DMS 273 (cell line): ENCODE data around the gene RNF31.

Experiments used
- DNase-seq: peaks from one replicate; lab custom pipeline; 2025; ENCODE audit not compliant: unreplicated experiment; lab: John Stamatoyannopoulos, UW

RNF31 gene

GRCh38 chr14:24181371-24182077 is 34.2 kb downstream of the RNF31 start:
- no peak for DNase-seq

DNA sequence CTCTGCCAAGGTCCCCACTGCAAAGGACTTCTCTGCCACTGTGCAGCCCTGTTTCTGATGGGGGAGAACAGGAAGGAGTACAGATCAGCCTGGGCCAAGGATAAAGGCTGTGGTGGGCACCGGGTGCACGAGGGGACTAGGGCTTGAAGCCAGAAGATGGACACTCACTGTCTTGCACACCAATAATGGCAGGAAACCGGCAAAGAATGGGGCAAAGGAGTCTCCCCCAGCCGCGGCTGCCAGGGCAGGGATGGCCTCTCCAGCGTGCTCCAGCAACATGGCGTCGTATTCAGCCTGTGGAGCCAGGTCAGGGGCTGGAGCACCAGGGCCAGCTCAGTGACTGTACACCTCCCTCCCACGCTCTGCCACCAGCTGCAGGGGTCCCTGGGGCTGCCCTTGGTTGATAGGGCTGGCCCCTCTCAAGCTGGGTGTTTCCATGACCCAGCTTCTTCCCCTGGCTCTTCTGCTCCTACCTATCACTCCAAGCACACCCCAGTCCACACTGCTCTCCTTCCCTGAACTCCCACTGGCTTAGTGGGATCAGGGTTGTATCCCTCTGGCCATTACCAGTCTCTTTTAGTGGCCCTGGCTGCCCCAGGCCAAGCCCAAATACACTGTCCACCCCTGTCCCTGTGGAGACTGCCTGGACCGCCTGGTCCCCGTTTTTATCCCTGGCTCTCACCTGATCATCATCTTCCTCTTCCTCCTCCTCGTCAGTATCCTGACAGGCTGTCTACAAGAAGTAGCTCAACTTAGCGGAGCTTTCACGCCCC is 35.0 kb downstream of the RNF31 start:
- DNase-seq, result no peak

- DNase-seq, result peak; percentile 35
Observed at GRCh38 chr14:24183014-24183481, 35.8 kb downstream of the RNF31 start.

GRCh38 chr14:24184104-24184970 is 37.0 kb downstream of the RNF31 start:
- DNase-seq, result no peak

GRCh38 chr14:24185026-24185425 is 37.7 kb downstream of the RNF31 start:
- no peak for DNase-seq

DNA sequence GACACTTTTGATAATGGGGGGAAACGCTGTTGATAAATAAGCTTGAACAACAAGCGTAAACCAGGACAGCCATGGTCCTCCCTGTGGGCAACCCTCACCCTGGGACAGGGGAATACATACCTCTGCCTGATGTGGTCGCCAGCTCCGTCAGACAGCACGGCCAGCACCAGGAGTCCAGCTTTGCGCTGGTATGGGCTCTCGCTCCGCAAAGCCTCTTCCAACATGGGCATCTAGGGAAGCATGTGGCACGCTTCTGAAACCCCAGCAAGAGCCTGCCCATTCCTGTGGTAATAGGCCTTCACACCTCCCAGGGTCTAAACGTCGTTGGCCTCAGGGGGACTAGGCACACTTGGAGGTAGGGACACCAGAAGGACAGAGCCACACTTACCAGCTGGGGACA is 38.4 kb downstream of the RNF31 start:
- DNase-seq, result no peak

DNA sequence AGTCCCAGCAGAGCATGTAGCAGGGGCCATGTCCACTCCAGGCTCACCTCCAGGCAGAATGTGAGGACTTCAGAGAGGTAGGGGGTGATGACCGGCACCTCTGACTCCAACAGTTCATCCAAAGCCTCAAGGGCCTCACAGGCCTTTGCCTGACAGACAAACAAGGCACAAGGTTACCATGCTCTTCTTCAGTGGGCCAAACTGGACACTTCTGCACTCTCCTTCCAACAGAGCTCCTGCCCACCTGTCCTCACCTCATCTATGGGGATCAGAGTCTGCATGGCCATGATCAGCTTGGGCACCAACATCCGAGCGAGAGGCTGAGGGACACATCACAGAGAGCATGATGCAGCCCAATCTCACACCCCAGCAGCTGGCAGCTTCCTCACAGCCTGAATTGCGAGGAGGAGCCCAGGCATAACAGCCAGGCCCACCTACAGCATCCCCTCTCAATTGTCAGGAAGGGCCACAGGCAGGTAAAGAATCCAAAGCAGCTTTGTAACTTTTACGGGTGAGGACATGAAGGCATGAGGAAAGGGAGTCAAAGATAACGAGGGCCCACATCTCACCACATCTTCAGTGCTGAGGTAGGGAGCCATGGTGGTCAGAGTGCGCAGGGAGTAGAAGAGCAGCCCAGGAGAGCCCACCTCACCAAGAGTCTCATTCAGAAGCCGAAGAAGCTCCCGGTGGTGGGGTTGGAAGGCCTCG is 39.7 kb downstream of the RNF31 start:
- no peak for DNase-seq

DNA sequence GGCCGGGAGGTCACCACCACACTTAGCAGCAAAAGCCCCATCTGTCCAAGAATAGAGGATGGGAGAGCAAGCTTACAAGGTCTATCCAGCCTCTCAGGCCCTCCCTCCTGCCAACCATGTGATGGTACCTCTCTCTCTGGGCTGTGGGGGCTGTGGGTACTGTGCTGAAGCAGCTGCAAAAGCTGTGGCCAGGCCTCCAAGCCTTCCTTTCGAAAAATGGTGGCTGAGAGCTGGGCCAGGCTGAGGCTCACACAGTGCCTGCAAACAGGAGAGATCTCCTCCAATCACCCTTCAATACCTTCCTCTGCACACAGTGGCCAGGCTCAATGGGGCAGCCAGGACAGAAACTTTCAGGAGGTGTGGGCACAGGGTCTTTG is 40.2 kb downstream of the RNF31 start:
- DNase-seq, result no peak

- peak; percentile 99 for DNase-seq
Observed at GRCh38 chr14:24188251-24189058, 41.2 kb downstream of the RNF31 start, which contains the start of gene IPO4. TSS of gene IPO4 (minus strand) at chr14:24188816. CDS start at chr14:24188787, 29 bp downstream.

DNA sequence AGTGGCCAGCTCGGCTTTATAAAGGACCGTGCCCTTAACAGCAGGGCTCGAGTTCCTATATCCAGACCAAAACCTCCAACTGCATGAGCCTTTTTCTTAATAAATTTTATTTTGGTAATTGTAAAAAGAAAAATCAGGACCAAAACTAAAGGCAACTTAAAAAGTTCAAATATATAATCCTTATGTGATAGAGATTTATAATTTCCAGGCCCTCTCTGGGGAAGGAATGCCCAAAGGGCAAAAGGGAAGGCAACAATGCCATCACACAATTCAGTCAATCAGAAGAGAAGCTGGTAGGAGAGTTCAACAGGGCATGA is 41.7 kb downstream of the RNF31 start:
- no peak for DNase-seq

DNA sequence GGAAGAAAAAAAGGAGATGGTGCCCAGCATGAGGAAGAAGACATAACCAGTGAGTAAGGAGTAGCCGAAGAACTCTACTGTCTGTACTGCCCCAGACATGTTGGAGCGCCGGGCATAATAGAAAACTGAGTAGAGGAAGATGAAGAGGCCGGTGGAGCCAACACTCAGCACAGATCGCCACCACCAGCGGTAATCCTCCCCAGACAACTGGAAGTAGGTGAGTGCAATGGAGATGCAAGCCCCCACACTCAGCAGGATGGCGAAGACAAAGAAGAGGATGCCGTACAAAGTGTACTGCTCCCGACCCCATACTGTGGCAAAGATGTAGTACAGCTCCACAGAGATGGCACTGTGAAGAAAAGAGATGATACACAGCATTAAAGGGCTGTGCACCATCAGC is 42.2 kb downstream of the RNF31 start:
- no peak for DNase-seq

- no peak for DNase-seq
Observed at GRCh38 chr14:24190416-24190815, 43.1 kb downstream of the RNF31 start.

GRCh38 chr14:24192933-24193332 is 45.6 kb downstream of the RNF31 start:
- DNase-seq, result no peak

GRCh38 chr14:24194186-24194872 is 47.0 kb downstream of the RNF31 start:
- DNase-seq, result no peak

- no peak for DNase-seq
Observed at GRCh38 chr14:24194873-24195185, 47.5 kb downstream of the RNF31 start.

GRCh38 chr14:24195186-24196070 is 48.1 kb downstream of the RNF31 start, which contains the start of gene TM9SF1:
TSS of gene TM9SF1 (minus strand) at chr14:24195441. CDS start at chr14:24195019, 422 bp downstream.
- peak; percentile 90 for DNase-seq

- peak; percentile 68 for DNase-seq
Observed at GRCh38 chr14:24196071-24197055, 49.1 kb downstream of the RNF31 start.
